Fibroblast of lung (primary cell): ENCODE data around the gene TBX1. TPM values are rescaled to one million over a fixed set of nuclear protein-coding genes. Genes with fewer than 3 reads are reported as not detected.

Experiments
- DNase-seq, 2 donors: peaks; one replicate each; pipeline versions ENCODE4 v3.0.0 to v3.0.0-alpha.2; 2010; ENCODE audit warnings: low read depth in 2 of 2
- H2AFZ ChIP-seq: 2 replicates; pipeline ENCODE4 v1.5.1; 2012; ENCODE audit warnings: low read length, control low read depth, inconsistent platforms
- H3K27ac ChIP-seq: 2 replicates; pipeline ENCODE4 v1.5.1; 2011; ENCODE audit warnings: low read length, control low read depth; ENCODE audit not compliant: insufficient read depth
- H3K27me3 ChIP-seq: 2 replicates; pipeline ENCODE4 v1.5.1; 2011; ENCODE audit warnings: mild to moderate bottlenecking, low read length; ENCODE audit not compliant: control insufficient read depth, insufficient read depth
- H3K36me3 ChIP-seq: 2 replicates; pipeline ENCODE4 v1.5.1; 2011; ENCODE audit warnings: low read length; ENCODE audit not compliant: control insufficient read depth, insufficient read depth
- H3K4me1 ChIP-seq: 2 replicates; pipeline ENCODE4 v1.5.1; 2011; ENCODE audit warnings: low read length; ENCODE audit not compliant: control insufficient read depth, insufficient read depth; ENCODE audit errors: extremely low read depth
- H3K4me2 ChIP-seq: 2 replicates; pipeline ENCODE4 v1.5.1; 2011; ENCODE audit warnings: low read length, control low read depth; ENCODE audit not compliant: insufficient read depth; ENCODE audit errors: extremely low read depth
- H3K4me3 ChIP-seq, 4 experiments: fragments of 200-600 bp in 1 of 4; sonication (generic) in 1 of 4; replicated peaks in 1 of 4; 2 replicates each; pipeline ENCODE4 v1.5.1; 2011 to 2016; ENCODE audit warnings: low read length in 4 of 4, low read depth in 3 of 4, mild to moderate bottlenecking in 3 of 4, control low read depth in 2 of 4, inconsistent platforms in 1 of 4, mixed read lengths in 1 of 4; ENCODE audit not compliant: insufficient read depth in 1 of 4; ENCODE audit errors: control extremely low read depth in 1 of 4
- H3K79me2 ChIP-seq: 2 replicates; pipeline ENCODE4 v1.5.1; 2012; ENCODE audit warnings: mild to moderate bottlenecking, low read length, inconsistent platforms; ENCODE audit not compliant: control insufficient read depth, insufficient read depth
- H3K9ac ChIP-seq: 2 replicates; pipeline ENCODE4 v1.5.1; 2011; ENCODE audit warnings: mild to moderate bottlenecking, low read length, control low read depth; ENCODE audit not compliant: insufficient read depth
- H3K9me3 ChIP-seq: 2 replicates; pipeline ENCODE4 v1.5.1; 2012; ENCODE audit warnings: low read depth, low read length; ENCODE audit not compliant: control insufficient read depth, insufficient read depth
- H4K20me1 ChIP-seq: 2 replicates; pipeline ENCODE4 v1.5.1; 2011; ENCODE audit warnings: low read length; ENCODE audit not compliant: control insufficient read depth, insufficient read depth; ENCODE audit errors: extremely low read depth
- EZH2 ChIP-seq: IDR thresholded peaks from 2 replicates; pipeline ENCODE4 v1.5.1; 2012; ENCODE audit warnings: low read length, control low read depth, mild to moderate bottlenecking; ENCODE audit errors: missing control alignments
- polyA plus RNA-seq, 2 donors: library from polyadenylated mRNA; depleted of rRNA in 1 of 2; stranded (reverse) in 1 of 2; unstranded in 1 of 2; fragments of >200 nt; gene quantifications; 2 replicates each; pipeline ENCODE4 v1.2.1, GENCODE V29; 2011 to 2012; ENCODE audit warnings: missing spikeins in 1 of 2
- total RNA-seq: library from RNA; depleted of rRNA; stranded (reverse); fragments of >200 nt; gene quantifications from 2 replicates; pipeline ENCODE4 v1.2.1, GENCODE V29; 2014
- TF ChIP-seq, protein P1 (sequence below), 2 donors: IDR thresholded peaks in 1 of 2; conservative IDR thresholded peaks in 1 of 2; 1 replicate in 1 of 2; 2 replicates in 1 of 2; pipeline ENCODE4 v1.5.1; 2011 to 2012; ENCODE audit warnings: low read length in 2 of 2, control low read depth in 1 of 2, inconsistent platforms in 1 of 2, low read depth in 1 of 2, mild to moderate bottlenecking in 1 of 2

The TBX1 gene
- total and polyA plus RNA-seq, 2 donors (not counting 1 experiment from before 2014, with no cell fraction given): not detected

DNA sequence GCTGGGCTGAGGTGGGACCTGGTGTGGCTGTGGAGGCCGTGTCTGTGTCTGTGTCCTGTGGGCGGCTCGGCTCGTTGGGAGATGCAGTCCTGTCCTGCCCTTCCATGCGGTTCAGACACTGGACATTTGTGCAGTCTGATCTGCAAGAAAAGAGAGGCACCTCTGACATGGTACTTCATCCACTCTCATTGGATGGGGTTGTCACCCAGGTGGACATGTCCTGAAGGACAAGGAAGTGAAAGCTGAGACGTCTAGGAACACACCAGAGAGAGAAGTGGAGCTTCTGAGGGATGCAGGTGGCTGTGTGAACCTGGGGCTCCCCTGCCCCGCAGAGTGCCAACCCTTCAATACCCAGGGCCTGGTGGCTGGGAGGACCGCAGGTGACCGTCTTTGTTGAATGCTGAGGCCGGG is 18.4 kb downstream of the TBX1 start:
- H3K79me2 ChIP-seq: no peaks in the 10 kb centered on the region
- no peaks in the 10 kb centered on the region for H3K36me3 ChIP-seq
- no peaks in the 10 kb centered on the region for H3K9me3 ChIP-seq
- no peak for DNase-seq
- H4K20me1 ChIP-seq: no peaks in the 10 kb centered on the region
- H3K4me3 ChIP-seq: no peak overlapping the region
- no peak overlapping the region for H3K27ac ChIP-seq
- H3K4me1 ChIP-seq: peaks cover 5% of the 10 kb centered on the region
- TF ChIP-seq EZH2: no peak
- TF ChIP-seq, protein P1, sequence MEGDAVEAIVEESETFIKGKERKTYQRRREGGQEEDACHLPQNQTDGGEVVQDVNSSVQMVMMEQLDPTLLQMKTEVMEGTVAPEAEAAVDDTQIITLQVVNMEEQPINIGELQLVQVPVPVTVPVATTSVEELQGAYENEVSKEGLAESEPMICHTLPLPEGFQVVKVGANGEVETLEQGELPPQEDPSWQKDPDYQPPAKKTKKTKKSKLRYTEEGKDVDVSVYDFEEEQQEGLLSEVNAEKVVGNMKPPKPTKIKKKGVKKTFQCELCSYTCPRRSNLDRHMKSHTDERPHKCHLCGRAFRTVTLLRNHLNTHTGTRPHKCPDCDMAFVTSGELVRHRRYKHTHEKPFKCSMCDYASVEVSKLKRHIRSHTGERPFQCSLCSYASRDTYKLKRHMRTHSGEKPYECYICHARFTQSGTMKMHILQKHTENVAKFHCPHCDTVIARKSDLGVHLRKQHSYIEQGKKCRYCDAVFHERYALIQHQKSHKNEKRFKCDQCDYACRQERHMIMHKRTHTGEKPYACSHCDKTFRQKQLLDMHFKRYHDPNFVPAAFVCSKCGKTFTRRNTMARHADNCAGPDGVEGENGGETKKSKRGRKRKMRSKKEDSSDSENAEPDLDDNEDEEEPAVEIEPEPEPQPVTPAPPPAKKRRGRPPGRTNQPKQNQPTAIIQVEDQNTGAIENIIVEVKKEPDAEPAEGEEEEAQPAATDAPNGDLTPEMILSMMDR (conservative IDR thresholded peaks at IDR 0.05 in 1 of 2, IDR thresholded peaks at IDR 0.05 in 1 of 2; ENCODE audit: low read depth in 1 of 2, low read length in 2 of 2): no peak
- H3K4me2 ChIP-seq: no peak overlapping the region
- no peak overlapping the region for H3K9ac ChIP-seq
- H2AFZ ChIP-seq: no peak overlapping the region
- H3K27me3 ChIP-seq: peaks cover 6% of the 10 kb centered on the region

DNA sequence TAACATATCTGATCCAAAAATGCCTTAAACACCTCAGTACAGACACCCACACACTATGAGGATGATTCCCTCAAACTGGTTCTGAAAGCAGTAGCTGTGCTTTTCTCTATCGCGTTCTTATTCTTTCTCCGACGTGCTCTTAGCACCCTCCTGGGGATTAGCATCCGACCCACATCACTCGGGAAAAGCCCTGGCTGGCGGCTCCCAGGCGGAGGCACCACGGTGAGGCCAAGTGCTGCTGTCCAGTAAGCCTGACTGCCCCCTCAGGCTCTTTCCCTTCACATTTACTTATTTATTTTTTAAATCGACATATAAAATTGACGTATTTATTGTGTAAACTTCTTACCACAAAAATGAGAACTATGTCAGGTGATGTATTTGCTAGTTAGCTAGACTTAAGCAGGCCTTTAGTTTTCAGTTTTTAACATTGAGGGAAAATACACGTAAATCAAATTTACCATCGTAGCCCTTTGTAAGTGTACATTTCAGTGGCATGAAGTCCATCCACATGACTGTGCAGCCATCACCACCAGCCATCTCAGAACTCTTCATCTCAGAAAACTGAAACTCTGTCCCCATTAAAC is 19.2 kb downstream of the TBX1 start:
- H3K79me2 ChIP-seq: no peaks in the 10 kb centered on the region
- no peak overlapping the region for H3K4me2 ChIP-seq
- no peak overlapping the region for H3K9ac ChIP-seq
- H3K27ac ChIP-seq: no peak overlapping the region
- H3K27me3 ChIP-seq: peaks cover 6% of the 10 kb centered on the region
- peaks cover 5% of the 10 kb centered on the region for H3K4me1 ChIP-seq
- H3K4me3 ChIP-seq: no peak overlapping the region
- H2AFZ ChIP-seq: no peak overlapping the region
- TF ChIP-seq, protein P1 (conservative IDR thresholded peaks at IDR 0.05 in 1 of 2, IDR thresholded peaks at IDR 0.05 in 1 of 2; ENCODE audit: low read depth in 1 of 2, low read length in 2 of 2): no peak
- no peak for TF ChIP-seq EZH2
- H4K20me1 ChIP-seq: no peaks in the 10 kb centered on the region
- no peaks in the 10 kb centered on the region for H3K9me3 ChIP-seq
- H3K36me3 ChIP-seq: no peaks in the 10 kb centered on the region
- DNase-seq: no peak

DNA sequence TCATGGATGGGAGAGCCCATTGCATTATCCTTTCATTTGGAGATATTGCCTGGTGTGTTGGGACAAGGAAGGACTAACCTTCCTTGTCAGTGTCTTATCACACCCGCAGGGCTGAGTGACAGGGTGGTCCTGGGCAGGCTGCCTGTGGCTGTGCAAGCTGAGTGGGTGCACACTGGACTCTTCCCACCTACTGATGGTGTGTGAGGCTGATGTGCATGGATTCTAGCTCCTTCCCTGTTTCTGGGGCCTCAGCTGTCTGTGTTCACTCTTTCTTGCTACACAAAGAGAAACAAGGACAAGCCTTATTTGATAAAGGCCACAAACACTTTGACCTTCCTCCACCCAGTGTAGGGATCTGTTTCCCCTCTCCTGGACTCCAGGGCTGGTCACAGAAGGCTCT is 22.0 kb downstream of the TBX1 start:
- Histone ChIP-seq H3K9ac (no peak overlapping the region), H3K9me3 (no peaks in the 10 kb centered on the region), H4K20me1 (no peaks in the 10 kb centered on the region), H3K27me3 (peaks cover 6% of the 10 kb centered on the region), H3K4me1 (peaks cover 5% of the 10 kb centered on the region), H3K4me2 (no peak overlapping the region), H2AFZ (no peak overlapping the region), H3K36me3 (no peaks in the 10 kb centered on the region), H3K79me2 (no peaks in the 10 kb centered on the region), H3K27ac (no peak overlapping the region), H3K4me3 (no peak overlapping the region)
- no peak for DNase-seq
- TF ChIP-seq, protein P1 (conservative IDR thresholded peaks at IDR 0.05 in 1 of 2, IDR thresholded peaks at IDR 0.05 in 1 of 2; ENCODE audit: low read depth in 1 of 2, low read length in 2 of 2): no peak
- no peak for TF ChIP-seq EZH2
